HG03139 (cell line): Measurements from ENCODE around the gene OR2T12.
"Not testable (repeated sequence)": the region's sequence is repeated elsewhere in the genome, so short reads cannot be mapped to it uniquely, and the experiment has no call there.

Experiments used
- ATAC-seq: cut with Tn5 transposase; IDR thresholded peaks from one replicate; pipeline ENCODE4 v1.9.1; 2021; ENCODE audit not compliant: unreplicated experiment

Gene OR2T12

GRCh38 chr1:248303324-248303723 is at the start of gene OR2T12:
Gene OR2T12, minus strand, starts transcription at chr1:248303424. Its CDS starts 7,846 bp downstream, at chr1:248295578.
- ATAC-seq = no peak

GRCh38 chr1:248348475-248348874 is 45.3 kb upstream of the OR2T12 start, which contains the start of gene OR14C36:
Gene OR14C36, plus strand, starts transcription at chr1:248348775. Its CDS starts 0 bp downstream, at chr1:248348775.
- ATAC-seq = no peak

GRCh38 chr1:248343451-248343850 is 40.2 kb upstream of the OR2T12 start:
- ATAC-seq = no peak

- ATAC-seq = no peak
Measured at GRCh38 chr1:248324468-248324867, 21.2 kb upstream of the OR2T12 start, which contains the start of gene OR2M7. Gene OR2M7, minus strand, starts transcription at chr1:248324568. Its CDS starts 0 bp downstream, at chr1:248324568.

- ATAC-seq = no peak
Measured at GRCh38 chr1:248316796-248317195, 13.6 kb upstream of the OR2T12 start.

GRCh38 chr1:248306740-248307139 is 3.5 kb upstream of the OR2T12 start:
- ATAC-seq = not testable (repeated sequence)

GRCh38 chr1:248306103-248306502 is 2.9 kb upstream of the OR2T12 start:
- no peak for ATAC-seq

GRCh38 chr1:248305672-248306071 is 2.4 kb upstream of the OR2T12 start:
- not testable (repeated sequence) for ATAC-seq

GRCh38 chr1:248288391-248288790 is 14.8 kb downstream of the OR2T12 start:
- no peak for ATAC-seq

- ATAC-seq = no peak
Measured at GRCh38 chr1:248277876-248278275, 25.3 kb downstream of the OR2T12 start, which contains the start of gene OR2T33. Gene OR2T33, minus strand, starts transcription at chr1:248277976. Its CDS starts 4,162 bp downstream, at chr1:248273814.

- ATAC-seq = not testable (repeated sequence)
Measured at GRCh38 chr1:248273225-248273624, 30.0 kb downstream of the OR2T12 start.

GRCh38 chr1:248268178-248268577 is 35.0 kb downstream of the OR2T12 start:
- ATAC-seq = no peak

- not testable (repeated sequence) for ATAC-seq
Measured at GRCh38 chr1:248259309-248259708, 43.9 kb downstream of the OR2T12 start.

GRCh38 chr1:248243204-248243603 is 60.0 kb downstream of the OR2T12 start:
- ATAC-seq = peak; percentile 86
